OCI-LY1 (cell line): ENCODE results near the gene NAALADL1.

Source experiments
- H2AFZ ChIP-seq: fragments of 200-600 bp; sonication (generic), shearing (Covaris generic); 2 replicates; pipeline ENCODE4 v1.6.0; 2014; ENCODE audit warnings: antibody characterized with exemption, mild to moderate bottlenecking, low read length
- H3F3A ChIP-seq: fragments of 200-600 bp; sonication (generic), shearing (Covaris generic); 2 replicates; pipeline ENCODE4 v1.6.0; 2014; ENCODE audit warnings: mild to moderate bottlenecking, antibody characterized with exemption, low read length, moderate library complexity; ENCODE audit not compliant: insufficient read depth
- H3K27ac ChIP-seq: fragments of 200-600 bp; sonication (generic); 2 replicates; pipeline ENCODE4 v1.5.1; 2014; ENCODE audit warnings: low read length, mixed run types, mild to moderate bottlenecking, low read depth; ENCODE audit not compliant: poor library complexity, severe bottlenecking
- H3K27me3 ChIP-seq: fragments of 200-600 bp; sonication (generic); 2 replicates; pipeline ENCODE4 v1.6.0; 2014; ENCODE audit warnings: antibody characterized with exemption, mild to moderate bottlenecking, low read length, moderate library complexity; ENCODE audit not compliant: insufficient read depth
- H3K36me3 ChIP-seq: fragments of 200-600 bp; sonication (generic); 2 replicates; pipeline ENCODE4 v1.6.1; 2014; ENCODE audit warnings: mild to moderate bottlenecking, antibody characterized with exemption, low read length, moderate library complexity, mixed read lengths; ENCODE audit not compliant: insufficient read depth
- H3K4me1 ChIP-seq: fragments of 200-600 bp; sonication (generic); 2 replicates; pipeline ENCODE4 v1.5.1; 2014; ENCODE audit warnings: mild to moderate bottlenecking, low read length, moderate library complexity; ENCODE audit not compliant: insufficient read depth, severe bottlenecking
- H3K4me2 ChIP-seq: fragments of 200-600 bp; sonication (generic), shearing (Covaris generic); 2 replicates; pipeline ENCODE4 v1.6.1; 2014; ENCODE audit warnings: low read length
- H3K4me3 ChIP-seq: fragments of 200-600 bp; sonication (generic); 2 replicates; pipeline ENCODE4 v1.5.1; 2014; ENCODE audit warnings: low read length, low read depth, mild to moderate bottlenecking, mixed read lengths; ENCODE audit not compliant: poor library complexity, severe bottlenecking
- H3K79me2 ChIP-seq: fragments of 200-600 bp; shearing (Covaris generic); 2 replicates; pipeline ENCODE4 v1.6.1; 2016; ENCODE audit warnings: mixed run types, low read length, mixed read lengths; ENCODE audit not compliant: insufficient read depth
- H3K9ac ChIP-seq: fragments of 200-600 bp; sonication (generic), shearing (Covaris generic); 2 replicates; pipeline ENCODE4 v1.6.1; 2014; ENCODE audit warnings: mild to moderate bottlenecking, low read length, mixed read lengths
- H3K9me2 ChIP-seq: fragments of 200-600 bp; sonication (generic), shearing (Covaris generic); 2 replicates; pipeline ENCODE4 v1.6.1; 2014; ENCODE audit warnings: low read depth, mild to moderate bottlenecking, low read length, mixed read lengths
- H3K9me3 ChIP-seq: fragments of 200-600 bp; shearing (Covaris generic); 2 replicates; pipeline ENCODE4 v1.6.1; 2014; ENCODE audit warnings: low read length, mixed read lengths
- H4K20me1 ChIP-seq: fragments of 200-600 bp; sonication (generic), shearing (Covaris generic); 2 replicates; pipeline ENCODE4 v1.6.0; 2016; ENCODE audit warnings: mild to moderate bottlenecking, low read length; ENCODE audit not compliant: insufficient read depth
- EZH2 ChIP-seq: fragments of 200-600 bp; sonication (generic), shearing (Covaris generic); IDR thresholded peaks from 2 replicates; pipeline ENCODE4 v1.8.0; 2017; ENCODE audit warnings: borderline replicate concordance, mixed run types, mild to moderate bottlenecking, antibody characterized with exemption, low read length, moderate library complexity, mixed read lengths
- TF ChIP-seq, protein P1 (sequence below): fragments of 200-600 bp; sonication (generic), shearing (Covaris generic); IDR thresholded peaks from 2 replicates; pipeline ENCODE4 v1.5.1; 2017; ENCODE audit warnings: mild to moderate bottlenecking, antibody characterized with exemption, low read length, moderate library complexity, mixed read lengths

The NAALADL1 gene

DNA sequence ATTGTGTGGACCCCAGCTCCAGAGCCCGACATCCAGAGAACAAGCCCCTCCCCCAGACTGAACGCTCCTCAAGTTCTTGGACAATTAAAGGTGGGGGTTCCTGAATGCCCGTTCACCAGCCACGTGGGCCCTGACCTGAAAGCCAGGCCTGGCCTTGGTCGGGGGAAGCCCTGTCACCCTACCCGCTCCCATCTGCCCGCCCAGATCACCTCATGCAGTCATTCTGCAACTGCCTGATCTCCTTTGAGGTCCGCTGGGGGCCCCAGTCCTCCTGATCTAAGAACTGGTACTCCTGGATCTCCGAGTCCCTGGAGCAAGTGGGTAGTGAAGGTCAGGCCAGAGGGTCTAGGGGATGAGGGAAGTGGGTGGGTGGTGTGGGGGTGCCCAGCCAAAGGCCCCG is 9.1 kb upstream of the NAALADL1 start:
- TF ChIP-seq, protein P1, sequence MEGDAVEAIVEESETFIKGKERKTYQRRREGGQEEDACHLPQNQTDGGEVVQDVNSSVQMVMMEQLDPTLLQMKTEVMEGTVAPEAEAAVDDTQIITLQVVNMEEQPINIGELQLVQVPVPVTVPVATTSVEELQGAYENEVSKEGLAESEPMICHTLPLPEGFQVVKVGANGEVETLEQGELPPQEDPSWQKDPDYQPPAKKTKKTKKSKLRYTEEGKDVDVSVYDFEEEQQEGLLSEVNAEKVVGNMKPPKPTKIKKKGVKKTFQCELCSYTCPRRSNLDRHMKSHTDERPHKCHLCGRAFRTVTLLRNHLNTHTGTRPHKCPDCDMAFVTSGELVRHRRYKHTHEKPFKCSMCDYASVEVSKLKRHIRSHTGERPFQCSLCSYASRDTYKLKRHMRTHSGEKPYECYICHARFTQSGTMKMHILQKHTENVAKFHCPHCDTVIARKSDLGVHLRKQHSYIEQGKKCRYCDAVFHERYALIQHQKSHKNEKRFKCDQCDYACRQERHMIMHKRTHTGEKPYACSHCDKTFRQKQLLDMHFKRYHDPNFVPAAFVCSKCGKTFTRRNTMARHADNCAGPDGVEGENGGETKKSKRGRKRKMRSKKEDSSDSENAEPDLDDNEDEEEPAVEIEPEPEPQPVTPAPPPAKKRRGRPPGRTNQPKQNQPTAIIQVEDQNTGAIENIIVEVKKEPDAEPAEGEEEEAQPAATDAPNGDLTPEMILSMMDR: no peak
- no peak for TF ChIP-seq EZH2
- Histone ChIP-seq H3K36me3 (no peaks in the 10 kb centered on the region; the same call in 1 of the 2 replicates), H2AFZ (no peak overlapping the region), H3K9me2 (no peaks in the 10 kb centered on the region), H3K27me3 (no peaks in the 10 kb centered on the region), H3K4me3 (no peak overlapping the region), H3K9me3 (no peaks in the 10 kb centered on the region), H3F3A (no peaks in the 10 kb centered on the region), H3K27ac (no peak overlapping the region), H3K4me1 (peaks cover 10% of the 10 kb centered on the region), H3K4me2 (no peak overlapping the region), H3K79me2 (no peaks in the 10 kb centered on the region), H4K20me1 (no peaks in the 10 kb centered on the region), H3K9ac (no peak overlapping the region)

DNA sequence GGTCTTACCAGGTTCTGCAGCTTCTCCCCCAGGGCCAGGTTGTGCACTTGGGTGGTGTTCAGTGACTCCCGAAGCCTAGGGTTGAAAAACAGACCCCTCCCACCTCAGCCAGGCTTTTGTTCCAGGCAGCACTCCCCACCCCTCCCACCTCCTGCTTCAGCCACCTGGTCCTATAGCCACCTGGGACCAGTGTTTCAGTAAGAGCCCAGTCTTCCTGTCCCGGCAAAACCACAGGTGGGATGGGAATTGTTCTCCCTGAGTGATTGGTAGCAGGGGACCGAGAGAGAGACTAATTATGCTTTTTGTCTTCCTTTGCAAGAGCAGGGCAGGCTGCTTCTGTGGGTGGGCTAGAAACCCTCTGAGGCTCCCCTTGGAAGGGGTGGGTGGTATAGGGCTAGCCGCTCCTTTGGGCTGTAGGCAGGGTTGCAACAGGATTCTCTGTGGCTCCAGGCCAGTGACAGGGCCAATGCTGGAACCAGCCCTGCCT is 8.5 kb upstream of the NAALADL1 start:
- H3K4me1 ChIP-seq: peaks cover 4% of the 10 kb centered on the region
- H3K27me3 ChIP-seq: no peaks in the 10 kb centered on the region
- no peak overlapping the region for H3K27ac ChIP-seq
- no peaks in the 10 kb centered on the region for H3K9me2 ChIP-seq
- no peaks in the 10 kb centered on the region for H3F3A ChIP-seq
- H3K9me3 ChIP-seq: no peaks in the 10 kb centered on the region
- no peak overlapping the region for H3K9ac ChIP-seq
- H3K79me2 ChIP-seq: no peaks in the 10 kb centered on the region
- no peak overlapping the region for H3K4me3 ChIP-seq
- TF ChIP-seq, protein P1: no peak
- no peak for TF ChIP-seq EZH2
- no peak overlapping the region for H2AFZ ChIP-seq
- H3K4me2 ChIP-seq: no peak overlapping the region
- H3K36me3 ChIP-seq: no peaks in the 10 kb centered on the region; the same call in 1 of the 2 replicates
- H4K20me1 ChIP-seq: no peaks in the 10 kb centered on the region

DNA sequence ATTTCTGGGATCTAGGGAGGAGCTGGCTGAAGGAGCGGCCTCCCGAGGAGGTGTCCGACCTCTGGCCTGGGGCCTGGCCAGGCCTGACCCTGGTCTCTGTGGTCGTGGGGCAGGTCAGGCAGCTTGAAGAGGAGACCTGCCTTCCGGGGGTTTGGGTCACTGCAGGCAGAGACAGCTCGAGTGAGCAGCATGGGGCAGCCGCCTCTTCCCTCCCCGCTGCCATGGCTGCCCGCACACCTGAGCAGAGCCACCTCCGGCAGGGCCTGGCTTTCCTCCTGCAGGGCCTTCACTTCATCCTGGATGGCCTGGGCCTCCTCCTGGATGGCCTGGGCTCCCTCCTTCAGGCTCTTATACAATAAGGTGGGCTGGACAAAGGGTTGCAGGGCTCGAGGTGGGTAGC is 8.0 kb upstream of the NAALADL1 start:
- Histone ChIP-seq H3K4me3 (no peak overlapping the region), H3K9me3 (no peaks in the 10 kb centered on the region), H3K27ac (no peak overlapping the region), H3K9ac (no peak overlapping the region), H3K9me2 (no peaks in the 10 kb centered on the region), H3K4me1 (no peaks in the 10 kb centered on the region), H3K36me3 (no peaks in the 10 kb centered on the region; the same call in 1 of the 2 replicates), H2AFZ (no peak overlapping the region), H3K4me2 (no peak overlapping the region), H3K27me3 (no peaks in the 10 kb centered on the region), H3F3A (no peaks in the 10 kb centered on the region), H4K20me1 (no peaks in the 10 kb centered on the region), H3K79me2 (no peaks in the 10 kb centered on the region)
- TF ChIP-seq EZH2: no peak
- TF ChIP-seq, protein P1: no peak
